Activated CD8-positive, alpha-beta T cell treated with anti-CD3 and anti-CD28 coated beads for 36 hours (primary cell): Measurements from ENCODE around the gene FAM9C. TPM values are rescaled to one million over a fixed set of nuclear protein-coding genes. Genes with fewer than 3 reads are reported as not detected.
A peak's percentile ranks its signal among the peaks of the same experiment; 100 is the strongest.

Source experiments
- ATAC-seq: fragments of 200-7000 bp; cut with Tn5 transposase; one replicate; pipeline ENCODE4 v1.10.0; 2021; ENCODE audit warnings: mild to moderate bottlenecking, moderate library complexity
- CTCF ChIA-PET: fragments of 350-600 bp; sonication (Branson Sonifier 250); formaldehyde crosslinking; loops from one replicate; lab custom pipeline; 2021; ENCODE audit warnings: antibody characterized with exemption; lab: Charles Lee
- POLR2A ChIA-PET: fragments of 350-600 bp; sonication (Branson Sonifier 250); formaldehyde crosslinking; loops from one replicate; lab custom pipeline; 2021; ENCODE audit warnings: antibody characterized with exemption; lab: Charles Lee
- DNase-seq: peaks from one replicate; pipeline ENCODE4 v3.0.0-alpha.2; 2020
- H3K27ac Mint-ChIP-seq: one replicate; pipeline ENCODE4 v1.8.0; 2021; ENCODE audit warnings: mild to moderate bottlenecking, mixed read lengths
- H3K27me3 Mint-ChIP-seq: one replicate; pipeline ENCODE4 v1.8.0; 2021; ENCODE audit warnings: mixed read lengths
- H3K36me3 Mint-ChIP-seq: one replicate; pipeline ENCODE4 v1.8.0; 2021; ENCODE audit warnings: low read depth, mixed read lengths
- H3K4me1 Mint-ChIP-seq: one replicate; pipeline ENCODE4 v1.8.0; 2021; ENCODE audit warnings: low read depth, mixed read lengths
- H3K4me3 Mint-ChIP-seq: one replicate; pipeline ENCODE4 v1.8.0; 2021; ENCODE audit warnings: mild to moderate bottlenecking, moderate library complexity, mixed read lengths
- H3K9me3 Mint-ChIP-seq: one replicate; pipeline ENCODE4 v1.8.0; 2021; ENCODE audit warnings: mixed read lengths
- CTCF ChIP-seq: fragments of 200-600 bp; IDR thresholded peaks from one replicate; pipeline ENCODE4 v1.8.0; 2022; ENCODE audit warnings: antibody characterized with exemption, mild to moderate bottlenecking
- intact Hi-C: fragments of 100-400 bp; cut with micrococcal nuclease; formaldehyde crosslinking; loops from one replicate; pipeline ENCODE4 v1.10.0; 2022
- total RNA-seq, 2 experiments: library from RNA; stranded (reverse); gene quantifications; one replicate each; pipeline ENCODE4 v1.2.3, GENCODE V29; 2021

The FAM9C gene
- total RNA-seq, 2 experiments from 2014 or later = not detected

GRCh38 chrX:12999422-12999821 is 45.0 kb downstream of the FAM9C start:
- no peak for TF ChIP-seq CTCF
- peak overlapping the region; percentile 96 for H3K27ac Mint-ChIP-seq
- CTCF ChIA-PET = interaction anchor here (1.0 to 2.4 kb wide), 5 partner anchors 19 to 92 kb away, joined by 3 to 9 read pairs (median 3); no protein-coding TSS in a partner anchor
- POLR2A ChIA-PET = interaction anchor here (0.9 to 9.5 kb wide), 9 partner anchors 14 to 92 kb away, joined by 3 to 127 read pairs (median 6); partner anchors contain the start of gene TMSB4X
- peak overlapping the region; percentile 74 for H3K4me3 Mint-ChIP-seq
- DNase-seq (peak; percentile 77), ATAC-seq (peak; percentile 67)
- intact Hi-C loops = loop anchor here (2.0 kb wide), 1 partner anchor 15 kb away; no protein-coding TSS in a partner anchor
- H3K9me3 Mint-ChIP-seq = no peaks in the 10 kb centered on the region
- peaks cover 2% of the 10 kb centered on the region for H3K36me3 Mint-ChIP-seq
- H3K27me3 Mint-ChIP-seq = no peaks in the 10 kb centered on the region
- peaks cover 57% of the 10 kb centered on the region for H3K4me1 Mint-ChIP-seq

- H3K27ac Mint-ChIP-seq = peak overlapping the region; percentile 96
- H3K9me3 Mint-ChIP-seq = no peaks in the 10 kb centered on the region
- ChIA-PET CTCF (interaction anchor here (0.6 to 2.4 kb wide), 3 partner anchors 51 to 83 kb away, joined by 3 to 9 read pairs (median 3); no protein-coding TSS in a partner anchor), POLR2A (interaction anchor here (0.9 to 9.5 kb wide), 5 partner anchors 15 to 93 kb away, joined by 3 to 127 read pairs (median 7); partner anchors contain the start of gene TMSB4X)
- no peaks in the 10 kb centered on the region for H3K27me3 Mint-ChIP-seq
- H3K4me3 Mint-ChIP-seq = peak overlapping the region; percentile 59
- peaks cover 56% of the 10 kb centered on the region for H3K4me1 Mint-ChIP-seq
- DNase-seq = no peak
- H3K36me3 Mint-ChIP-seq = peaks cover 2% of the 10 kb centered on the region
- ATAC-seq = no peak
- TF ChIP-seq CTCF = no peak
- intact Hi-C loops = loop anchor here (2.0 kb wide), 1 partner anchor 13 kb away; no protein-coding TSS in a partner anchor
These were observed 46.3 kb downstream of the FAM9C start for GRCh38 chrX:12997906-12998687.

GRCh38 chrX:12996934-12997435 is 47.4 kb downstream of the FAM9C start:
- Mint-ChIP-seq H3K36me3 (peaks cover 2% of the 10 kb centered on the region), H3K27me3 (no peaks in the 10 kb centered on the region), H3K27ac (peak overlapping the region; percentile 96), H3K4me3 (no peak overlapping the region), H3K4me1 (peaks cover 51% of the 10 kb centered on the region), H3K9me3 (no peaks in the 10 kb centered on the region)
- intact Hi-C loops = no loop called here
- ATAC-seq (no peak), DNase-seq (no peak)
- ChIA-PET CTCF (interaction anchor here (1.0 kb wide), 1 partner anchor 50 kb away, joined by 3 read pairs; no protein-coding TSS in a partner anchor), POLR2A (interaction anchor here (0.8 to 9.5 kb wide), 2 partner anchors 10 to 22 kb away, joined by 4 to 127 read pairs; partner anchors contain the start of gene TMSB4X)
- no peak for TF ChIP-seq CTCF

DNA sequence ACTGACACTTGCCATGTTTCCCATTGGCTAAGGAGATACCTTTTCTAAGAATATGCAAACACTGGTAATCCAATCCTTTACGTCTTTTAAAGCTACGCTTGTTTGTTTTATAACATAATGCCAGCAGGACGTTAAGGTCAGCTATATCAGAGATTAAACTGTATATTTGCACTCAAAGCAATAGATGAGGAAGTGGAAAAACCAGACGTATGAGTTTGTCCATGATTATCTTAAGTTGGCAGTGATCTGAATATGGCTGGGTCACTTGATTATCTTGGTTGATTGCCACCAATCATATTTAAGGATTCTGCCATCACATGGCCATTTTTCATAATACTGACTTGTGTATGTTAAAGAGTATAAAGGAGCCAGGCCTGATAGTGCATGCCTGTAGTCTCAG is 50.1 kb downstream of the FAM9C start:
- no peak for TF ChIP-seq CTCF
- Mint-ChIP-seq H3K9me3 (no peaks in the 10 kb centered on the region), H3K36me3 (peaks cover 2% of the 10 kb centered on the region), H3K4me3 (no peak overlapping the region), H3K27me3 (no peaks in the 10 kb centered on the region), H3K27ac (no peak overlapping the region), H3K4me1 (peaks cover 50% of the 10 kb centered on the region)
- no peak for ATAC-seq
- ChIA-PET CTCF (interaction anchor here (1.3 kb wide), 1 partner anchor 47 kb away, joined by 3 read pairs; no protein-coding TSS in a partner anchor), POLR2A (no interaction called here)
- intact Hi-C loops = no loop called here
- DNase-seq = no peak
